Stimulated activated CD4-positive, alpha-beta T cell treated with anti-CD3 and anti-CD28 coated beads, Interleukin-1b, Interleukin-23, amount 100 ng/mL, for 48 hours (primary cell): ENCODE measurements around the gene TWIST1.

ENCODE experiments used
- DNase-seq: peaks from one replicate; pipeline ENCODE4 v3.0.0-alpha.2; 2020

Gene TWIST1

DNA sequence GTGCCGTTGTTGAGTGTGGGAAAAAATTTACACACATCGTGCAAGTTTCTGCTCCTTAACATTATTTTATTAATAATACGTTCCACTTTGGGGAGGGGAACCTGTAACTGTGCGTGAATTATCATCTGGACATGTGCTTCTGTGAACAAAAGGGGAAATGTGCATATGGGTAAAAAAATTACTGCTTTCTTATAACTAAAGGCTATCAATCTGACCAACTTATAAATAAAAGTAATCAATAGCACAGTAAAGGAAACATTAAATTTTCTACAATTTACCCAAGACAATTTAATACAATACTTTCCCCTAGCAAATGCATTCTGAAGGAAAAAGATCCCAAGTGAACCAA is 4.5 kb downstream of the TWIST1 start:
- DNase-seq, result no peak

DNA sequence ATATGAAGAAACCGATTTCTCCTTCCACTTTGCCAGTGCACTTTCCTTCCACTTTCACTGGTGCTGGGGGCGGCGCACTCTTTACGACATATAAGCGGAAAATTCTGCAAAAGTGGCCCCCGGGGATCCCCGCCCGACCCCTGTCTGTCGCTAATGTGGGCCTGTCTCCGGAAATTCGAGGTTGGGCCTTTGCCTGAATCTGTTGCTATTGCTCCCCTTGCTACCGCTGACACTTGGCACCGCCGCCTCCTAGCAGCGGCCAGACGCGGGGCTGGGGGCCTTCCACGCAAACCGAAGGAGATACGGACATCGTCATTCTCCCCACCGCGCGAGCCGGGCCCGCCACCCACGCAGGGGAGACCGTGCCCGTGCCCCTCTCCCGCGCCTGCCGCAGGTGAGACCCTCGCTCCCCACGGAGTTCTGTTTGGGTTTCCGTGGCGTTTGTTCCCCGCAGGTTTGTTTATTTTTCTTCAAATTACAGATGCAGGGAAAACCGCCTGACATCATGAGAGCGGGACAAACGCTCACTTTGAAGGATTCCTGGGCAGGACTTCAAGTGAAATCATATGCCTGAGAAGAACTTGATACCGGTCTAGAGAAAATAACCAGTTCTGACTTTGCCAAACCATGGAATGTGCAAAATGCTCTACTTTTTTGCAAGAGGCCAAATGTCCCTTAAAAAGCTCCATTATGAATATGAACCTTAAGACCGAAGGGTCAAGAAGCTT is 5.0 kb downstream of the TWIST1 start:
- no peak for DNase-seq

DNA sequence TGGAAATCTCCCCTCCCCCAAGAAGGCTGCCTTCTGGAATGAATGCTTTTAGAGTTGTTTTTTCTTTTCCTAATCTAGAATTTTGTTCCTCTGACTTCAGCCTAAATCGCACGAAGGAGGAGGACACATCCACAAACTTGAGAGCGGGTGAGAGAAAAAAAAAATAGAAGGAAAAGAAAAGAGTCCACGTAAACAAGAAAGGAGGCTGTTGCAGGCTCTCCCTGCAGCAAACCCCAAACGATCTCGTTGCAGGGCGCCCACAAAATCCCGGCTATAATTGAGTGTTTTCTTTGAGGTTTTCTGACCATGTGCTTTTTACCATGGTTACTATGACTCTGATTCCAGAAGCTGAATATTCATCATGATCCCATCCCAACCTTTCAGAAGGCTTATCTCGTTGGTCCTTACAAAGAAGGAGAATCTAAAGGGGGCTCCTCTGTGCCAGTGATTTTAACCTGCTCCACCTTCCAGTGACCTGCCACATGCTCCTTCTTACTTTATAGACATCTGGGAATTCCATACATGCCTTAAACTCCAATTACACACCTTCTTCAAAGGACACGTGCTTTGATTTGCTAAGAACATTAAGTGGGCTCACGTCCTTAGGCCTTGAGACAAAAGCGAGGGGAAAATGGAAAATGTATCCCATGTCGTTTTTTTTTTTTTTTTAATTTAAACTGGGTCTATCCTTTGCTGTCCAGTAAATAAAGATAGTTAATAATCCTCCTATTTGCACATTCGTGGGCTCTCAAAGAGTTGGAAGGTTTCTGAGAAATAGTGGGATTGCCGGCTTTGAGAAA is 5.8 kb downstream of the TWIST1 start:
- DNase-seq, result no peak

DNA sequence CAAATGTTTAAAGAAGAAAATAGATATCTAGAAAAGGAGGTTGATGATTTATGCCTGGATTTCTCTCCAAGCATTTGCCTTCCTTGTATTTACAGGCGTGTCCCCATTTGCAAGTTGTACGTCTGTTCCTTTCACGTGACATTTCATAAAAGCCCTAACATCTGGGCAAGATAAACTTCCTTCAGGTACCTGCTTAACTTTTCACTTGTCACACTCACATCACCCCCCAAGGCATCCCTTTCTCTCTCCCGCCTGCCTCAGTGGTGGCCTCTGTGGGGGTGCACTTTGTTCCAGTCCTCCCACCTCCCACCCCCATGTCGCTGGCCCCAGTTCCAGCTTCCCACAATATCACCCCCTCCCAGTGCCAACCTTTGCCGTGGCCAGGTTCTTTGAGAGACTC is 6.7 kb downstream of the TWIST1 start:
- DNase-seq, result no peak

DNA sequence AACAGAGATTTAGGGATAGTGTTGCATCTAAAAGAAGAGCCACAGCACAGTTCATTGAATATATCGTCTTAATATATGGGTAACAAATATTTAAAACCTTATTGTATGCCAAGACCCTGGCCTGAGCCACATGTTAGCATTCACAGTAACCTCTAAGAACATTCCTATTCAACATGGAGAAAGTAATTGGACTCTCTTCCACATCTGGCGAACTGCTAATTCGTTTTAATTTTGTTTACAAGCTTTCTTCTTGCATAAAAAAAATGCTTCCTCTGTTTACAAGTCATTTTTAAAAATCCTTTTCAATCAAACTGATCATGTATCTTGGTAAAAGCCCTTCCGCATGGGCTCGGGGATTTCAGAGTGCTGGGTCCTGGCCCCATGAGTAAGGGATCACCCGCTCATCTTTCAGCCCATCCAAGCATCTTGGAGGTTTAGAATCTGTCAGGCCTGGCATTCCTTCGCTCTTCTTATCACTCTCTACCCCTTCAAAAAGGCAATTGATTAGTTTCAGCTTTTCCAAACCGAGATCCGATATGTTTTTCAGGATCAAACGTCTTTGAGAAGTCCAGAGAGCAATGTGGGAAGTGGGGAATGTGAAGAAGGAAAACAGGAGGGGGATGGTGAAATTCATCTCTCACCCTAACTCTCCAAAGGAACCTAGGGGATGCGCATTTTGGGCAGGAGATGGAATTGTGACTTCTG is 7.3 kb downstream of the TWIST1 start:
- no peak for DNase-seq

DNA sequence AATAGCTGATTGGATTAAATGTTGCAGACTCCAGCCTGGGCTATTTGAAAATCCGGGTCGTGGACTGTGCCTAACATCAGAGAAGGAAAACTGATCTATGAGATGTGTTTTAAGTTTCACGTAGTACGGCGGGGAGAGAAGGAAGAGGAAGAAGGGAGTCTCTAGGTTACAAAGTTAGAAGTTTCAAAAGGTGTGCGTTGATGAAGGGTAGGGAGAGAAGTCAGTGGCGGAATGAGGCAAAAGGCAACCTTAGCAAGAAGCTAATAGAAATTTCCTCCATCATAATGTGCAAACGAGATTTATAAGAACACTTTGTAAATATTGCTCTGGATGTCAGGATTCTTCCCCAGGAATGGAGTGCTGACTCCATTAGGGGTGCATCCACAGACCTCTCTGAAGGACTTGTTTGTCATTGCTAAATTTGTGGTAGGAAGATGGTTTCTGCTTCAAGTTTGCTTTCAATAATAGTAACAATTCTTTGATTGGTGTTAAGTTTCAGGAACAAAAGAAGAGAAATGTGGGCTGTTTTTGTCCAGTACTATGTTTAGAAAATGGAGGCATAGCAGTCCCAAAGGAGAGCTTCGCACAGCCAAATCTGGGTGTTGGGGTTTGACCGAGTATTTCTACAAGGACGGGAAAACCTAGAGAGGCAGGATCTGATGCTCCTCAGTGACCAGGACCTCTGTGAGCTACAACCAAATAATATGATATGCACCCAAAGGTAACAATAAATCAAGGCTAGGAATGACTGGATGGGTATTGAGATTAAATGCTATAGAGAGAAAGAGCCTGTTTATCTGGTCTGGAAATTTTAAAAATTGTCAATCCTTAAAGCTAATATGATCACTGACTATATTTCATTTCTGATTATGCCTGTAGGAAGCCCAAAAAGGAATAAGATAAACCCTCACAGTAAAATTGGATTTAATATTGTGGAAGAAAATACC is 8.2 kb downstream of the TWIST1 start:
- no peak for DNase-seq

DNA sequence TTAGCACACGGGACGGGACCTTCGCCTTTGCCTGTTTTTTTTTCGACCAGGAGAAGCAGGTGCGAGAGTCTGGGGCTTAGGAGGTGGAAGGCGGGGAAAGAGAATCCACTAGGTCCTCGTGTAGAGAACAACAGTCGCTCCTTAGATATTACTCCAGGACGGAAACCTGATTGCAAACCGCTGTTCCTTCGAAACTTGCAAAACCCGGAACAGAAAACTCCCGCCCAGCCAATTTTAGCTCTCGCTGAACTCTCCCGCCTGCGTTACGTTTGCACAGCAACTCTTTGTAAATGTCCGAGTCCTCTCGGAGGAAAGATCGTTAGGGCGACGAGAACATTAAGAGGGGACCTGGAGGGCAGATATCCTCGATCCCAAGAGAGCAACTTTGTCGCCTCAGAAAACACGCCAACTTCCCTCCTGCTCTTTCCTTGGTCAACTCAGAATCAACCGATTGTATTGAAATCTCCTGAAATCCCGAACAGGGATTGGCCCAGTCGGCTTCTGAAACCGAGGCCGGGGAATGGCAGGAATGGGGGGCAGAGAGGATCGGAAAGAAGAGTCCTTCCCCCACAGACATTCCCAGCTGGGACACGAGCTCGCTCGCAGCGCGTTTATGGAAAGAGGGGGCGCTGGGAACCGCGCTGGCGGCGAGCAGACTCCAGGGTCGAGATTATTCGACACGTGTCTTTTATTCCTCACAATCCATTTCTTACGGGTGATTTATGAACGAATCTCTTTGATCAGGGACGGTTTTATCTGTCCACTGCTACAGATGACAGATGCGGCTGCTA is 9.9 kb downstream of the TWIST1 start:
- DNase-seq, result no peak

DNA sequence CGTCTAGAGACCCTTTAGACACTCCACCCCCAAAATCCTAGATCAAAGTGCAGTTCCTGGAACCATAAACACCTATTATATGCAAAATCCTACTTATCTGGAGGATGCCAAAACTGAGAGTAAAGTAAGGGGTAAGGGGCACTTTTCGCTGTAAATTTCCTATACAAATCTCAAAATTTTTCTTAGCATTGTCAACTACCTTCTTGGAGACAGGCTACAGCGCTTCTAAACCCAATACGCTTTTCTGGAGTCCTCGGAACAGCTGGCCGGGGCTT is 10.4 kb downstream of the TWIST1 start:
- no peak for DNase-seq

DNA sequence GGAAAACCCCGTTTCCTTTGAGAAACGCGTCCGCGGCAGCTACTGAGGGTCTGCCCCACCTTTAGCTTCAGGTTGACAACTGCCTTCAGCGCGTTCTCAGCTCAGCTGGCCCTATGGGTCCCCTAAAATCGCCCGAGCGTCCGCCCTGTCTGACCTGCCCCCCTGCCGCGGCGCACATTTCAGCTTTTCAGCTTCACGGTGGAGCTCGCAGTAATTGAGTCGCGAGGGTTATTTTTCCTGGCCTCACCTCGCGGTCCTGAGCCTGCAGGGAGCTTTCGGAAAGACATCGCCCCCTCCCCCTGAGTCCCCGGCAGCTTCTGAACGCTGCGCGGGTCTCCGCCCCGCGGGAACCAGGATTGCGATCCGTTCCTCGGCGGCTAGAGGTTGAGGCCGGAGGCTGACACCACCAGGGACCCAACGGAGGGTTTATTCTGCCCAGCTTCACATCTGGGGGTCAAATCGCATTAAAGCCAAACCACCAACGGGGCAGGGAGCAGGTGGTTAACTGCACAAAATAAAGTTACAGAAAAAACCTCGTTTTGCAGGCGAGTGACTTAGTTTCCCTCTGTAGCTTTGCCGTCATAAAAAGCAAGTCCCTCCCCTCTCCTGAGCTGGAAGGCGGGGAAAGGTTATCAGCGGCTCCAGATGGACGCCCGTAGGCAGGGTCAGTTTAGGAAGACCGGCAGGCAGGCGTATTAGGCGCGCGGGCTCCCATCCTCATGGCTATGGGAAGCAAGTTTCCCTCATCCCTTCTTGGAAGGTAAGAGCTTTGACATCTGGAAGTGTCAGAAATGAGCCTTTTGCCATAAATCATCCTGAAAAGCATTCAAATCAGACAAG is 11.0 kb downstream of the TWIST1 start:
- no peak for DNase-seq

DNA sequence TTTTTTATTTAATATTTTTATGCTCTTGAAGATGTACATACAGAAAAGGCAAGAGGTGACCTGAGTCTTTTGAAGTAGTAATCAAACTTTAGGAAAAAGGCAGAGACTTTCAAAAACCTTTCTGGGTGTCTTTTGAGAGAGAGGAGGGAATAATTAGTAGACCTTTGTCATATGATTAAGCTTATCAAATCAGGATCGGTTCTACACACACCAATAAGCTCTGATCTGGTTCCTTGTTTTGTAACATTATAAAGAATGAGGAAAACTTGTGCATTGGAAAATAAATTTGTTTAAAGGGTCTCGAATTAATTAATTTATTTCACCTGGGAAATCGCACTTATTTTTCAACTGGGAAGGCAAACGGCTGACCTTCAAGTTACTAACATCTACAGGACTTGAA is 11.9 kb downstream of the TWIST1 start:
- DNase-seq, result no peak

DNA sequence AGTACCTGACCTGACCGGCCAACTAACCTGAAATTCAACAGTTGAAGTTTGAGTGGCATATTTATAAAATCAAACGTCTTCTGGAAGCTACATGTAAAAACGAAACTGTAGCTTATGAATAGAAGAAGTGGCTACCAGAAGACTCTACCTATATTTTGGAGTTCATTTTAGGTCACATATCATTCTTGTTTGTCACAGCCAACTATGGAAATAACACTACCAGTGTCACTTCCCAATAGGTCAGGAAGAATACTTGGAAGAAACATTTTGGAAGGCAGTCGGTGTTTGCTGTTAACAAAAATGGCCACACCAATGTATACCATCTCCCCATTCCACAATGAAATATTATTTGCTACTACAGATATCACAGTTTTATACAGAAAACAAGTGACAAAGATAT is 12.6 kb downstream of the TWIST1 start:
- DNase-seq, result no peak

DNA sequence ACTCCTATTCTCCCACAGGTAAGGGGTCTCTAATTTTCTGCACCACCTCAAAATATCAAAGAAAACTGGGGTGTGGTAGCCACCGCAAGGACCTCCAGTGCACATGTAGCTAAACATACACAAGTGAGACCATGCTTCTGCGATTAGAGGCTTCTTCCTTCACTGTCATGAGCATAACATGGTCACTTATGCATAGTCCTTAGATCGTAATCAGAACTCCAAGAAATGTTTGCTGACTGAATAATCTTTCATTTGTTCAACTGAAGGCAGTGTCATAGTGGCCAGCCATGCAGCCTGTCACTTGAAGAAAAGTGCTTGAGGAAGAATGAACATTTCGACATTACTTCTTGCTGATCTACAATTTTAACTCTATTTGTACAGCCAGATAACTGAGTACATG is 14.6 kb downstream of the TWIST1 start:
- no peak for DNase-seq

DNA sequence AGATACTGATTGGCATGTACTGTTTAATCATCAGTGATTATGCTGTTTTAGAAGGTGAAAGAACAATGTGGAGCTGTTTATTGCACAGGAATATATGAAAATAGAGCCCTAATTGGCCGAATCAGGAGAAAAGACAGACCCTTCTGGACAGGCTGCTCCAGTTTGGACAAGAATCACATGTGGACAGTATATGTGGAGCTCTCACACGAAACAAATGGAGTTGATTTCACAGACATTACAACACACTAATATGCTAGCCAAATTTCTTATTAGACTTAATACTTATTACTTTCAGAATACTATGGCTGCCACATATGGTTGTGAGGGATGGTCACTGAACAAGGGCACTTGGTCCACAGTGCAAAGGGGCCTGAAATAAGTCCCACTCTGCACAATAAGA is 15.5 kb downstream of the TWIST1 start:
- no peak for DNase-seq

DNA sequence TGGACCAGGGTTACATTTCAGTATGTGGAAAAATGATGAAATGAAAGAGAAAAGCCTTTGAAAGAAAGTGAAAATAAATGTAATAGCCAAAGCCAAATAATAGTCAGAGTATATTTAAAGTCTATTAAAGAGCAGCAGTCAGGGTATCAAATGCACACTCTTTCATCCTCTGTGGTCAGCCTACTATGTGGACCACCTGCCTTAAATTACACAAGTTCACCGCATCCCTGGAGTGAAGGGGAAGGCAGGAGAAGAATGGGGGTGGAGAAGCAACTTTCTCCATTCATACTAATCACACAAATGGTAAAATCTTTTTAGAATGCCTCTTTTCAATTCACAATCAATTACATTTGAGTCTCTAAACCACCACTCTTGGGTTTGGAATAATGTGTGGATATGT is 16.0 kb downstream of the TWIST1 start:
- no peak for DNase-seq

DNA sequence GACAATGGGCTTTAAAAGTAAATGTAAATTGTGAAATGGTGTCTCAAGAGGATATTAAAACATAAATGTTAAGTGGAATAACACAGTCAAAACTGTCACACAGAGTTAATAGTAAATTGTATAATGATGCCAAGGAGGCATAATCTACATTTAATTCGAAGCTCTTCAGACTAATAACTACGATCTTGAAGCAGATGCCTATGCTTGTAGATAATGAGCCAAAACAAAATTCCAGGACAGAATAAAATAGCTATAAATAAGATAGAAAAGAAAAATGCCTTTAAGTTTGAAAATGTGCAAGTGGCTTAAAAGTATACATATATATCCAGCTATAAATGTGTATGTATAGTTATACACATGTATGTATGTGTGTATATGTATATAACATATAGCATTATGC is 17.5 kb downstream of the TWIST1 start:
- DNase-seq, result no peak

DNA sequence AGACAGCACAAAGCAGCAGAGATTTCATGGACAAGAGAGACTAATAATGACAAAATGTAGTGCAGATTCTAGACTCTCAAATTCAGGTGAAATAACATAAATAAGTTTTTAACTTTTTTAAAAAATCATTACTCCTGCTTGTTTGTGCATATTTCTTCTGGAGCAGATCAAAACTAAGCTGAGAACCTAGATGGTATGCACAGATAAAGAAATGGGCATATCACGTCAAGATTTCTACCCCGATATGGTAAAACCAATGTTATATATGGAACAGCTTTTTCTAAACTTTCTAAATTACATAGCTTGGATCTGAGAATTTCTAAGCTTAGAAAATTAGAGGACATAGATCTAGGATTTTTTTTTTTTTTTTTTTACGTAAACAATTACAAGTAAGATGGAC is 18.2 kb downstream of the TWIST1 start:
- no peak for DNase-seq

DNA sequence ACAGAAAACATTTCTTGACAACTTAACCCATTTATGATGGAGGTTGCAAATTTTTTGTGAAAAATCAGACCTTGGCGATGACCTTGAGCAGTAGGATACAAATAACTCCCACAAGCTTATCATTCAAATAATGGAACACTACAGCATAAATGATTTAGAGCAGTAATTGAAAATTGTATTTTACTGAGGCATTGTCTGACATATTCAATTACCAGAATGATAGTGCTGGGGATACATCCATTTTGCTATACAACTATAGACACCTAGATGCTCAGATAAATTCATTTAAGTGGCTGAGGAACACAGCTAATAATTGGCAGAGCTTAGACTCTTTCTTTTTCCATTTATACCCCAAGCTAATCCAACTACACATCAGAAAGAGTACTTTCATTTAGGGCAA is 18.9 kb downstream of the TWIST1 start:
- no peak for DNase-seq

DNA sequence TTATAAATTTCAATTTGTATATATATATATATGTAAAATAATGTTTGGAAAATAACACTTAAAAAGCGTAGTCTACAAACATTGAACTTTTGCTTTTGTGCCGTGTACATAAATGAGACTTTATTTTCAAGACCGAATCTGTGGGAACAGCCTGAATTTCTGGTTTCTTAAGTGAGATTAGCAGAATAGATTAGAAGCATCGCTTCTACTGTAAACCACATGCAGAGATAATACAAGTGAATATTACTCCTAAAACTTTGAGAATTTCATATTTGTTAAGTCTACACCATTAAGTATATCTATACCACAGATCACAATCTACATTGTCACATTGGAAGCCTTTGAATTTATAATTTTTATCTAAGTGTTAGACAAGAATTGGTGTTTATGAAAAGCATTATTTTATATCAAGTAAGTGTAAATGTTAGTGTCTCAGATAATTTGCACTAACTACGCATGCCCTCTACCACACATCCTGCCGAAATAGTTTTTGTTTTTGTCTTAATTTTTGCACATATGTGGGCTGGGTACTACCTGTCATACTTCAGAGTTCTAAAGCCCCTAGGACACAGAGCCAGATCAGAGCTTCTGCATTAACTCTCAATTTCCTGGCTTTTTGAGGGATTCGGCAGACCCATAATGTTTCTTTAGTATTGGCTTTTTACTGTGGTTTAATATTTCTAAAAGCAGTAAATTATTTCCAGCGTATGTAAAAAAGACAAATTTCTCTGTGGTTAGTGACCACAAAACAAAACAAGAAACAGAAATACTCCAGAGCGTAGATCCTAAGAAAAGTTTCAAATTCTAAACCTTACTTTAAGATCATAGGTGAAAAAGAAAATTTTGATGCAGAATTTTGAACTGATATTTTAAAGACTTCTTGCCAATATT is 20.0 kb downstream of the TWIST1 start:
- DNase-seq, result no peak

DNA sequence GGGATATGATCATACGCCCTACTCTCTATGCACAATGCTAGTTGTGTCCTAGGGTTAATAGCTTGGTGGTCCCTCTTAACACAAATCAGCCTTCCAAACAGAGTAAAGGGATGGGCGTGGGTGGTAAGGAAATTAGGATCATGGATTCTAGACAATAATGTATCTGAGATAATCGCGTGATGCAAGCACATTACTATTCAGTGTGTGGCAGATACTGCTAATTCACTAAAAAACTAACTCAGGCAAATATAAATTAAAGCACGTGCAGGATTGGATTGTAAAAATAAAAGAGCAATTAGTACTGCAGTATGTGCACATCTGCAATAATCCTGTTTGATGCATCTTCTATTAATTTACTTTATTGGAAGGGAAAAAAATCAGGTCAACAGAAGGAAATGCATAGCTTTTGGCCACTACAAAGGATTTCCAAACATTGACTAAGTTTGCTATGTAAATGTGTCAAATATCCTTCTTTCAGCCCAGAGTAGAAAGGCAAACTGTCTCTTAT is 22.0 kb downstream of the TWIST1 start:
- DNase-seq, result no peak
